COLO829 (cell line): Measurements from ENCODE around the gene PCDHB16.
"Not testable (repeated sequence)": the region's sequence is repeated elsewhere in the genome, so short reads cannot be mapped to it uniquely, and the experiment has no call there.

Experiments
- DNase-seq: peaks from one replicate; pipeline ENCODE4 v3.0.0; 2012; ENCODE audit warnings: low spot score

The PCDHB16 gene

DNA sequence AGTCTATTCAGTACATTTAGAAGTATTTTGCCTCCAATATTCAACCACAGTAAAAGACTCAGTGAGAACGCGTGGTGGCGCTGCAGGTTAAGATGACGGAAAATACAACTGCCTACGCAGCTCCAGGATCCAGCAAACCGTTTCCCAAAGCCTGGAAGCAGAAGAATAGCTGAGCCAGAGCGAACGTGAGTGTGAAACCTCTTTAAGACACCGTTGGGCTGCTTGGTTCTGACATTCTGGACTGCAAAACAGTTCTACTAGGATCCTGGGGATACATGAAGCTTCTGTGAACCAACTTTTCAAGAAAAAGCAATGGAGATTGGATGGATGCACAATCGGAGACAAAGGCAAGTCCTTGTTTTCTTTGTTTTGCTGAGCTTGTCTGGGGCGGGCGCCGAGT is at the start of gene PCDHB16:
Gene PCDHB16, plus strand, starts transcription at position 140 of the 400 bp plus-strand sequence. Its CDS starts 173 bp downstream, at position 313.
- DNase-seq, result peak; percentile 55

DNA sequence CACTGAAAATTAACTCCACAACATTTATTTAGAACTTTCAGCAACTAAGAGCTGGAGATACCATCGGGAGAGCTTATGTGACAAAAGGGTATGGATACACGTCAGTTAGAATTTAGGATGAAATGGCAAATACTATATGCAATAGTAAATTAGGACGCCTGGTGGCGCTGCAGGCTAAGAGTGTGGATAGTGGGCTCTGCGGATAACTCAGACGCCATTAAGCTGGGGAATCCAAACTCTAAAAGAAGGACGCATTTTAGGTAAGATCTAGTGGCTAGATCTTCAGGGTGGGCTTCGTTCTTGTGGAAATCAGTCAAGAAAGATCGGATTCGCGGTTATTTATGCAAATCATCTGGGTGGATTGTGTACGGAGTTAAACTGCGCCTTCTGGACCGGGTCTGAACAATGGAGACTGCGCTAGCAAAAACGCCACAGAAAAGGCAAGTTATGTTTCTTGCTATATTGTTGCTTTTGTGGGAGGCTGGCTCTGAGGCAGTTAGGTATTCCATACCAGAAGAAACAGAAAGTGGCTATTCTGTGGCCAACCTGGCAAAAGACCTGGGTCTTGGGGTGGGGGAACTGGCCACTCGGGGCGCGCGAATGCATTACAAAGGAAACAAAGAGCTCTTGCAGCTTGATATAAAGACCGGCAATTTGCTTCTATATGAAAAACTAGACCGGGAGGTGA is 47.0 kb upstream of the PCDHB16 start, which contains the start of gene PCDHB5:
Gene PCDHB5, plus strand, starts transcription at position 177 of the 688 bp plus-strand sequence. Its CDS starts 229 bp downstream, at position 406.
- DNase-seq, result peak; percentile 28

DNA sequence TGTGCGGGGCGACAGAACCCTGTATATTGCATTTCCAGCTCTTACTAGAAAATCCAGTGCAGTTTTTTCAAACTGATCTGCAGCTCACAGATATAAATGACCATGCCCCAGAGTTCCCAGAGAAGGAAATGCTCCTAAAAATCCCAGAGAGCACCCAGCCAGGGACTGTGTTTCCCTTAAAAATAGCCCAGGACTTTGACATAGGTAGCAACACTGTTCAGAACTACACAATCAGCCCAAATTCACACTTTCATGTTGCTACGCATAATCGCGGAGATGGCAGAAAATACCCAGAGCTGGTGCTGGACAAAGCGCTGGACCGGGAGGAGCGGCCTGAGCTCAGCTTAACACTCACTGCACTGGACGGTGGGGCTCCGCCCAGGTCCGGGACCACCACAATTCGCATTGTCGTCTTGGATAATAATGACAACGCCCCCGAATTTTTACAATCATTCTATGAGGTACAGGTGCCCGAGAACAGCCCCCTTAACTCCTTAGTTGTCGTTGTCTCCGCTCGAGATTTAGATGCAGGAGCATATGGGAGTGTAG is 46.4 kb upstream of the PCDHB16 start:
- no peak for DNase-seq

DNA sequence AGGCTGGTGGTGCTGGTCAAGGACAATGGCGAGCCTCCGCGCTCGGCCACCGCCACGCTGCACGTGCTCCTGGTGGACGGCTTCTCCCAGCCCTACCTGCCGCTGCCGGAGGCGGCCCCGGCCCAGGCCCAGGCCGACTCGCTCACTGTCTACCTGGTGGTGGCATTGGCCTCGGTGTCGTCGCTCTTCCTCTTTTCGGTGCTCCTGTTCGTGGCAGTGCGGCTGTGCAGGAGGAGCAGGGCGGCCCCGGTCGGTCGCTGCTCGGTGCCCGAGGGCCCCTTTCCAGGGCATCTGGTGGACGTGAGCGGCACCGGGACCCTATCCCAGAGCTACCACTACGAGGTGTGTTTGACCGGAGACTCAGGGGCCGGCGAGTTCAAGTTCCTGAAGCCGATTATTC is 44.8 kb upstream of the PCDHB16 start:
- DNase-seq, result not testable (repeated sequence)

DNA sequence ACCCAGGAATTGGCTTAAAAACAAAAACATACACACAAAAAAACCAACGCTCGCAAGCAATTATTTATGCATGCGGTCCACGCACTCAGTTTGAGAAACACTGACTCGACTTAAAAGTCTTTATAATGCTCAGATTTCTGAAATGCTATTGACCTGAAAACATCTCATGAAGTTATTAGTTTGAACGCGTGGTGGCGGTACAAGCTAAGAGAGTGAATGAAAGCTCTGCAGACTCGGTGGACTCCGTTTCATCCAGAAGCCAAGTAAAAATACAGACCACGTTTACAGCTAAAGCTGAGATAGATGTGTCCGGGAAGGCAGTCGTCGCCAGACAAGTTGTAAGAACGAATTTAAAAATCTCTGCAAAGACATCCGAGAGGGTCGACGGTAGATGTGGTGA is 32.4 kb upstream of the PCDHB16 start, which contains the start of gene PCDHB6:
Gene PCDHB6, plus strand, starts transcription at position 246 of the 400 bp plus-strand sequence. CDS start 201 bp downstream, outside the sequence.
- DNase-seq, result peak; percentile 51

DNA sequence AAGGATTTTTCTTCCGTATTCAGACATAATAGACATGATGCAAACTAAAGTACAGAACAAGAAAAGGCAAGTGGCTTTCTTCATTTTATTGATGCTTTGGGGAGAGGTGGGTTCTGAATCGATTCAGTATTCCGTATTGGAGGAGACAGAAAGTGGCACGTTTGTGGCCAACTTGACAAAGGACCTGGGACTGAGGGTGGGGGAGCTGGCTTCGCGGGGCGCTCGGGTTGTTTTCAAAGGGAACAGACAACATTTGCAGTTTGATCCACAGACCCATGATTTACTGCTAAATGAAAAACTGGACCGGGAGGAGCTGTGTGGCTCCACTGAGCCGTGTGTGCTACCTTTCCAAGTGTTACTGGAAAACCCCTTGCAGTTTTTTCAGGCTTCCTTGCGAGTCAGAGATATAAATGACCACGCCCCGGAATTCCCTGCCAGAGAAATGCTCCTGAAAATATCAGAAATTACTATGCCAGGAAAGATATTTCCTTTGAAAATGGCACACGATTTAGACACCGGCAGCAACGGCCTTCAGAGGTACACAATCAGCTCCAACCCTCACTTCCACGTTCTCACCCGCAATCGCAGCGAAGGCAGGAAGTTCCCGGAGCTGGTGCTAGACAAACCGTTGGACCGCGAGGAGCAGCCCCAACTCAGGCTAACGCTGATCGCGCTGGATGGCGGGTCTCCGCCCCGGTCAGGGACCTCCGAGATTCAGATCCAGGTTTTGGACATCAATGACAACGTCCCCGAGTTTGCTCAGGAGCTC is 31.8 kb upstream of the PCDHB16 start:
- no peak for DNase-seq

DNA sequence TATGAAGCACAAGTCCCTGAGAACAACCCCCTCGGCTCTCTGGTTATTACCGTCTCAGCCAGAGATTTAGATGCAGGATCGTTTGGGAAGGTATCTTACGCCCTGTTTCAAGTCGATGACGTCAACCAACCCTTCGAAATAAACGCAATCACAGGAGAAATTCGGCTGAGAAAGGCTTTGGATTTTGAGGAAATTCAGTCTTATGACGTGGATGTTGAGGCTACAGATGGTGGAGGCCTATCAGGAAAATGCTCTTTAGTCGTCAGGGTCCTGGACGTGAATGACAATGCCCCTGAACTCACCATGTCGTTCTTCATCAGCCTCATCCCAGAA is 31.2 kb upstream of the PCDHB16 start:
- DNase-seq, result no peak

DNA sequence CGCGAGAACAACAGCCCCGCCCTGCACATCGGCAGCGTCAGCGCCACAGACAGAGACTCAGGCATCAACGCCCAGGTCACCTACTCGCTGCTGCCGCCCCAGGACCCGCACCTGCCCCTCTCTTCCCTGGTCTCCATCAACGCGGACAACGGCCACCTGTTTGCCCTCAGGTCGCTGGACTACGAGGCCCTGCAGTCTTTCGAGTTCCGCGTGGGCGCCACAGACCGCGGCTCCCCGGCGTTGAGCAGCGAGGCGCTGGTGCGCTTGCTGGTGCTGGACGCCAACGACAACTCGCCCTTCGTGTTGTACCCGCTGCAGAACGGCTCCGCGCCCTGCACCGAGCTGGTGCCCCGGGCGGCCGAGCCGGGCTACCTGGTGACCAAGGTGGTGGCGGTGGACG is 30.6 kb upstream of the PCDHB16 start:
- DNase-seq, result not testable (repeated sequence)

DNA sequence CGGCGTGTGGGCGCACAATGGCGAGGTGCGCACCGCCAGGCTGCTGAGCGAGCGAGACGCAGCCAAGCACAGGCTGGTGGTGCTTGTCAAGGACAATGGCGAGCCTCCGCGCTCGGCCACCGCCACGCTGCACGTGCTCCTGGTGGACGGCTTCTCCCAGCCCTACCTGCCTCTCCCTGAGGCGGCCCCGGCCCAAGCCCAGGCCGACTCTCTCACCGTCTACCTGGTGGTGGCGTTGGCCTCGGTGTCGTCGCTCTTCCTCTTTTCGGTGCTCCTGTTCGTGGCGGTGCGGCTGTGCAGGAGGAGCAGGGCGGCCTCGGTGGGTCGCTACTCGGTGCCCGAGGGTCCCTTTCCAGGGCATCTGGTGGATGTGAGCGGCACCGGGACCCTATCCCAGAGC is 30.1 kb upstream of the PCDHB16 start:
- not testable (repeated sequence) for DNase-seq

DNA sequence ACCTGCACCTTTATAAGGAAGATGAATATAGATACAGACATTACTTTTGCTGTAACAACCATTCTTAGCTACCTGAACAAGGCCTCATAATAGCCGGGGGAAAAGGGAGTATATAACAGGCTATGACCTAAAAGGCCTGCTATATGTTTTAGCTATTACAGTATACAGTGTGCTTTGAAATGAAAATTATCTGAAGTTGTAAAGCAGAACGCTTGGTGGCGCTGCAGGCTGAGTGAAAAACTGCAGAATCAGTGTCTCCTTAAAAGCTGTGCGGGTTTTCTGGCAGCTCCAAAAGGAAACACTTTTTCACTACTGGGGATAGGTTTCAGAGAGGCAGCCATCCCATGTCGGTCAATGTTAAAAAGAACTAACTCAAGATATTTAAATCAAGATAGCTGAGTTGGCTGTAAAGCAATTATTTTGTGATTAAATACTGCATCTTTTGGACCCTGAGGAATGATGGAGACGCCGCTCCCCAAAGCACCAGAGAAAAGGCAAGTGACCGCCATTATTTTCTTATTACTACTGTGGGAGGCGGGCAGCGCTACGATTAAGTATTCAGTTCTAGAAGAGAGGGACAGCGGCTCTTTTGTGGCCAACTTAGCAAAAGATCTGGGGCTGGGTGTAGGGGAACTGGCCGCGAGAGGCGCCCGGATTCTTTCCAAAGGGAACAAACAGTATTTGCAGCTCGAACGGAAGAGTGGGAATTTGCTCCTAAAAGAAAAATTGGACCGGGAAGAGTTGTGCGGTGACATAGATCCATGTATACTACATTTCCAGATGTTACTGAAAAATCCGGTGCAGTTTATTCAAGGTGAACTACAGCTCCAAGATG is 26.4 kb upstream of the PCDHB16 start:
- DNase-seq, result peak; percentile 13

DNA sequence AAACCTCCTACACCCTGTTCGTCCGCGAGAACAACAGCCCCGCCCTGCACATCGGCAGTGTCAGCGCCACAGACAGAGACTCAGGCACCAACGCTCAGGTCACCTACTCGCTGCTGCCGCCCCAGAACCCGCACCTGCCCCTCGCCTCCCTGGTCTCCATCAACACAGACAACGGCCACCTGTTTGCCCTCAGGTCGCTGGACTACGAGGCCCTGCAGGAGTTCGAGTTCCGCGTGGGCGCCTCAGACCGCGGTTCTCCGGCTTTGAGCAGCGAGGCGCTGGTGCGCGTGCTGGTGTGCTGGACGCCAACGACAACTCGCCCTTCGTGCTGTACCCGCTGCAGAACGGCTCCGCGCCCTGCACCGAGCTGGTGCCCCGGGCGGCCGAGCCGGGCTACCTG is 24.8 kb upstream of the PCDHB16 start:
- DNase-seq, result not testable (repeated sequence)

DNA sequence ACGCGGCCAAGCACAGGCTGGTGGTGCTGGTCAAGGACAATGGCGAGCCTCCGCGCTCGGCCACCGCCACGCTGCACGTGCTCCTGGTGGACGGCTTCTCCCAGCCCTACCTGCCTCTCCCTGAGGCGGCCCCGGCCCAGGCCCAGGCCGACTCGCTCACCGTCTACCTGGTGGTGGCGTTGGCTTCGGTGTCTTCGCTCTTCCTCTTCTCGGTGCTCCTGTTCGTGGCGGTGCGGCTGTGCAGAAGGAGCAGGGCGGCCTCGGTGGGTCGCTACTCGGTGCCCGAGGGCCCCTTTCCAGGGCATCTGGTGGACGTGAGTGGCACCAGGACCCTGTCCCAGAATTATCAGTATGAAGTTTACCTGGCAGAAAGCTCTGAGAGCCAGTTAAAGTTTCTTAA is 24.3 kb upstream of the PCDHB16 start:
- DNase-seq, result not testable (repeated sequence)

DNA sequence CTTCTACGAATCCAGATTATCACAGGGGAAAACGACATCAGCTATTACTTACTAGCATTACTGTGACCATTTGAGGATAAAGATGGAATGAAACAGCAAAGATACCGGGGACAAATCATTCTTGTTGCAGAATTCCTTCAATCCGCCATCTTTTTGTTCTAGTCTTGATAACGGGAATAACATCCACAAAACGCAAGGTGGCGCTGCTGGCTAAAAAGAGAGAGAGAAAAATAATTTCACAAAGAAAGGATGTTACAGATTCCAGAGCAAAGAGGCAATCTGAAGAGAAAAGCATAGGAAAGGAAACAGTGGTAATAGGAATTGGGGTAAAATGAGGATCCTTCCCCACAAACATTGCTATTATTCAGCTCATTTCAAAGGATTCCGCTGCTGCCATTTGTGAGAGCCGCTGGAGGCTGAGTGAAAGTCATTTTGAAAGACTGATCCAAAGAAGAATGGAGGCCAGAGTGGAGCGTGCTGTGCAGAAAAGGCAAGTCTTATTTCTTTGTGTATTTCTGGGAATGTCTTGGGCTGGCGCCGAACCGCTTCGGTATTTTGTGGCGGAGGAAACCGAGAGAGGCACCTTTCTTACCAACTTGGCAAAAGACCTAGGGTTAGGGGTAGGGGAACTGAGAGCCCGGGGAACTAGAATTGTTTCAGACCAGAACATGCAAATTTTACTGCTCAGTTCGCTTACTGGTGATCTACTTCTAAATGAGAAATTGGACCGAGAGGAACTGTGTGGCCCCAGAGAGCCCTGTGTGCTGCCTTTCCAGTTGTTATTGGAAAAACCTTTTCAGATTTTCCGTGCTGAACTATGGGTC is 9.6 kb upstream of the PCDHB16 start, which contains the start of gene PCDHB7:
Gene PCDHB7, plus strand, starts transcription at position 264 of the 824 bp plus-strand sequence. Its CDS starts 192 bp downstream, at position 456.
- peak; percentile 45 for DNase-seq

DNA sequence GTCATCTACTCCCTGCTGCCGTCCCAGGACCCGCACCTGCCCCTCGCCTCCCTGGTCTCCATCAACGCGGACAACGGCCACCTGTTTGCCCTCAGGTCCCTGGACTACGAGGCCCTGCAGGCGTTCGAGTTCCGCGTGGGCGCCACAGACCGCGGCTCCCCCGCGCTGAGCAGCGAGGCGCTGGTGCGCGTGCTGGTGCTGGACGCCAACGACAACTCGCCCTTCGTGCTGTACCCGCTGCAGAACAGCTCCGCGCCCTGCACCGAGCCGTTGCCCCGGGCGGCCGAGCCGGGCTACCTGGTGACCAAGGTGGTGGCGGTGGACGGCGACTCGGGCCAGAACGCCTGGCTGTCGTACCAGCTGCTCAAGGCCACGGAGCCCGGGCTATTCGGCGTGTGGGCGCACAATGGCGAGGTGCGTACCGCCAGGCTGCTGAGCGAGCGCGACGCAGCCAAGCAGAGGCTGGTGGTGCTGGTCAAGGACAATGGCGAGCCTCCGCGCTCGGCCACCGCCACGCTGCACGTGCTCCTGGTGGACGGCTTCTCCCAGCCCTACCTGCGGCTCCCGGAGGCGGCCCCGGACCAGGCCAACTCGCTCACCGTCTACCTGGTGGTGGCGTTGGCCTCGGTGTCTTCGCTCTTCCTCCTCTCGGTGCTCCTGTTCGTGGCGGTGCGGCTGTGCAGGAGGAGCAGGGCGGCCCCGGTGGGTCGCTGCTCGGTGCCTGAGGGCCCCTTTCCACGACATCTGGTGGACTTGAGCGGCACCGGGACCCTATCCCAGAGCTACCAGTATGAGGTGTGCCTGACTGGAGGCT is 7.7 kb upstream of the PCDHB16 start:
- not testable (repeated sequence) for DNase-seq

DNA sequence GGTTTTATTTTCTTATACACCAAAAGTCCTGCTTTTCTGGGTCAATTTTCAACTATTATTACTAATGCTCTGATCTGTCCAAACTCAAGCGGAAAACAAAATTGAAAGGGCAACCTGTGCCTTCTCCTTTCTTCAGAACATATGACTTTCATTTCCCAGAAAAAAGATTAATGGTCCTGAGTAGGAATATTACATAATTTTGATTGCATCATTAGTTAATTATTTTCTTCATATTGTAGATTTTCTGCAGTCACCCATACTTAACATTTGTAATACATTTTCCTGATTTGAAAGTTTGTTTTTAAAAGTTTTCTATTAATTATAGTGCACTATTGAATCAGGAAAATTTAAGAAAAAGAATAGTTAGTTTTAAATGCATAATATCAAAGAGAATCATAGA is 6.3 kb upstream of the PCDHB16 start:
- no peak for DNase-seq

DNA sequence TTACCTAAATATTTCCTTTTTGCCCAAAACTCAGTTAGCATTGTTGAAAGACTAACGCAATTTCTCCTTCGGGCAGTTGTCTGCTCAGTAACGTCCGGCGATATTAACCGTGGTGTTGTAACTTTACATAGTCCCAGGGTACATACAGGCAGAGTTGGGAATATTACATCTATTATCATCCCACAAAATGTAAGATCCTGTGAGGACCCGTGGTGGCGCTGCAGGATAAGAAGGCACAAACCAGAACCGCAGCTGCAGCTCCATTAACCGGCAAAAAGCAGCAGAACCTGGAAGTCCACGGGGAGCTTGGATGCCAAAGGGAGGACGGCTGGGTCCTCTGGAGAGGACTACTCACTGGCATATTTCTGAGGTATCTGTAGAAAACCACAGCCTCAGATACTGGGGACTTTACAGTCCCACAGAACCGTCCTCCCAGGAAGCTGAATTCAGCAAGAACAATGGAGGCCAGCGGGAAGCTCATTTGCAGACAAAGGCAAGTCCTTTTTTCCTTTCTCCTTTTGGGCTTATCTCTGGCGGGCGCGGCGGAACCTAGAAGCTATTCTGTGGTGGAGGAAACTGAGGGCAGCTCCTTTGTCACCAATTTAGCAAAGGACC is 4.5 kb upstream of the PCDHB16 start, which contains the start of gene PCDHB8:
Gene PCDHB8, plus strand, starts transcription at position 214 of the 615 bp plus-strand sequence. Its CDS starts 245 bp downstream, at position 459.
- DNase-seq, result not testable (repeated sequence)

DNA sequence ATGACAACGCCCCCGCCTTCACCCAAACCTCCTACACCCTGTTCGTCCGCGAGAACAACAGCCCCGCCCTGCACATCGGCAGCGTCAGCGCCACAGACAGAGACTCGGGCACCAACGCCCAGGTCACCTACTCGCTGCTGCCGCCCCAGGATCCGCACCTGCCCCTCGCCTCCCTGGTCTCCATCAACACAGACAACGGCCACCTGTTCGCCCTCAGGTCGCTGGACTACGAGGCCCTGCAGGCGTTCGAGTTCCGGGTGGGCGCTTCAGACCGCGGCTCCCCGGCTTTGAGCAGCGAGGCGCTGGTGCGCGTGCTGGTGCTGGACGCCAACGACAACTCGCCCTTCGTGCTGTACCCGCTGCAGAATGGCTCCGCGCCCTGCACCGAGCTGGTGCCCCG is 2.8 kb upstream of the PCDHB16 start:
- DNase-seq, result not testable (repeated sequence)

DNA sequence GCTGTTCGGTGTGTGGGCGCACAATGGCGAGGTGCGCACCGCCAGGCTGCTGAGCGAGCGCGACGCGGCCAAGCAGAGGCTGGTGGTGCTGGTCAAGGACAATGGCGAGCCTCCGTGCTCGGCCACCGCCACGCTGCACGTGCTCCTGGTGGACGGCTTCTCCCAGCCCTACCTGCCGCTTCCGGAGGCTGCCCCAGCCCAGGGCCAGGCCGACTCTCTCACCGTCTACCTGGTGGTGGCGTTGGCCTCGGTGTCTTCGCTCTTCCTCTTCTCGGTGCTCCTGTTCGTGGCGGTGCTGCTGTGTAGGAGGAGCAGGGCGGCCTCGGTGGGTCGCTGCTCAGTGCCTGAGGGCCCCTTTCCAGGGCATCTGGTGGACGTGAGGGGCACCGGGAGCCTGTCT is 2.3 kb upstream of the PCDHB16 start:
- not testable (repeated sequence) for DNase-seq

DNA sequence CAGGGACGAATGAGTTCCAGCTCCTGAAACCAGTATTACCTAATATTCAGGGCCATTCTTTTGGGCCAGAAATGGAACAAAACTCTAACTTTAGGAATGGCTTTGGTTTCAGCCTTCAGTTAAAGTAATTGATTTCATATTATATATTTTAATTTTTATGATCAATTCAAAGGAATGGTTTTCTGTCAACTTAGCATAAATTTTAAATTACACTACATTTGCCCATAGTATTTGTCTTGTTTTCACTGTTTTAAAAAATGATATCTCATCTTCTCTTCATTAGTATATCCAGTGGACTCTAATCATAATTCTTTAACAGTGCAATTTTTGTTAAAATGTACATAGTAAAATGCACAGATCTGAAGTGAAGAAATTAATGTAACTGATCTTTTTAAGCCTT is 1.9 kb upstream of the PCDHB16 start:
- no peak for DNase-seq
